Glutamatergic neuron (in vitro differentiated cells): ENCODE measurements around the gene UBE2L3. TPM values are rescaled to one million over a fixed set of nuclear protein-coding genes. Genes with fewer than 3 reads are reported as not detected.

Experiments used
- DNase-seq: peaks from one replicate; pipeline ENCODE4 v3.0.0; 2022
- H3K27ac Mint-ChIP-seq: one replicate; pipeline ENCODE4 v1.8.0; 2020; ENCODE audit warnings: mild to moderate bottlenecking, mixed read lengths, inconsistent platforms; ENCODE audit not compliant: unreplicated experiment
- H3K27me3 Mint-ChIP-seq: one replicate; pipeline ENCODE4 v1.8.0; 2020; ENCODE audit warnings: mild to moderate bottlenecking, moderate library complexity, mixed read lengths, inconsistent platforms; ENCODE audit not compliant: unreplicated experiment
- H3K36me3 Mint-ChIP-seq: one replicate; pipeline ENCODE4 v1.8.0; 2020; ENCODE audit warnings: mild to moderate bottlenecking, mixed read lengths, inconsistent platforms; ENCODE audit not compliant: unreplicated experiment
- H3K4me1 Mint-ChIP-seq: one replicate; pipeline ENCODE4 v1.8.0; 2020; ENCODE audit warnings: mild to moderate bottlenecking, low read depth, mixed read lengths, inconsistent platforms; ENCODE audit not compliant: unreplicated experiment
- H3K4me3 Mint-ChIP-seq: one replicate; pipeline ENCODE4 v1.8.0; 2020; ENCODE audit warnings: mild to moderate bottlenecking, mixed read lengths, inconsistent platforms; ENCODE audit not compliant: unreplicated experiment
- H3K9me3 Mint-ChIP-seq: one replicate; pipeline ENCODE4 v1.8.0; 2020; ENCODE audit warnings: mild to moderate bottlenecking, moderate library complexity, mixed read lengths, inconsistent platforms; ENCODE audit not compliant: unreplicated experiment
- CTCF ChIP-seq: fragments of 200-600 bp; sonication (generic); IDR thresholded peaks from one replicate; pipeline ENCODE4 v1.5.0; 2021; ENCODE audit not compliant: partially characterized antibody, unreplicated experiment
- total RNA-seq: library from RNA; stranded (reverse); fragmentation: NEBNext Ultra II Directional; extraction: Animal tissue kit (Norgen Biotek cat#: 25700); gene quantifications from one replicate; pipeline ENCODE4 v1.2.1, GENCODE V29; 2021; ENCODE audit not compliant: unreplicated experiment

Gene UBE2L3
- total RNA-seq, 1 donor from 2014 or later: 55.9 TPM

GRCh38 chr22:21646608-21647590 lies 79.4 kb downstream of the UBE2L3 start:
- no peaks in the 10 kb centered on the region for H3K36me3 Mint-ChIP-seq
- peak; percentile 84 for DNase-seq
- peaks cover 10% of the 10 kb centered on the region for H3K27me3 Mint-ChIP-seq
- peaks cover 21% of the 10 kb centered on the region for H3K4me1 Mint-ChIP-seq
- peak; percentile 86 for TF ChIP-seq CTCF
- peak overlapping the region; percentile 55 for H3K4me3 Mint-ChIP-seq
- H3K9me3 Mint-ChIP-seq: peaks cover 9% of the 10 kb centered on the region
- H3K27ac Mint-ChIP-seq: no peak overlapping the region

- TF ChIP-seq CTCF: no peak
- H3K9me3 Mint-ChIP-seq: peaks cover 9% of the 10 kb centered on the region
- no peaks in the 10 kb centered on the region for H3K36me3 Mint-ChIP-seq
- DNase-seq: no peak
- H3K27ac Mint-ChIP-seq: peak overlapping the region; percentile 98
- H3K4me1 Mint-ChIP-seq: peaks cover 17% of the 10 kb centered on the region
- H3K27me3 Mint-ChIP-seq: peaks cover 10% of the 10 kb centered on the region
- H3K4me3 Mint-ChIP-seq: peak overlapping the region; percentile 95
Observed at GRCh38 chr22:21650280-21650679, 82.8 kb downstream of the UBE2L3 start.

- peak overlapping the region; percentile 95 for H3K4me3 Mint-ChIP-seq
- DNase-seq: peak; percentile 51
Observed at GRCh38 chr22:21650823-21651520, 83.5 kb downstream of the UBE2L3 start.

GRCh38 chr22:21651521-21652009 lies 84.1 kb downstream of the UBE2L3 start:
- Mint-ChIP-seq H3K27ac (peak overlapping the region; percentile 98), H3K36me3 (no peaks in the 10 kb centered on the region)

More at GRCh38 chr22:21650823-21651520, 83.5 kb downstream of the UBE2L3 start:
- H3K36me3 Mint-ChIP-seq: no peaks in the 10 kb centered on the region
- H3K27ac Mint-ChIP-seq: peak overlapping the region; percentile 98
- peaks cover 9% of the 10 kb centered on the region for H3K27me3 Mint-ChIP-seq
- no peak for TF ChIP-seq CTCF
- peaks cover 17% of the 10 kb centered on the region for H3K4me1 Mint-ChIP-seq
- H3K9me3 Mint-ChIP-seq: peaks cover 9% of the 10 kb centered on the region

More at GRCh38 chr22:21651521-21652009, 84.1 kb downstream of the UBE2L3 start:
- Mint-ChIP-seq H3K4me1 (peaks cover 15% of the 10 kb centered on the region), H3K9me3 (peaks cover 12% of the 10 kb centered on the region), H3K4me3 (peak overlapping the region; percentile 95), H3K27me3 (peaks cover 9% of the 10 kb centered on the region)
- no peak for TF ChIP-seq CTCF
- no peak for DNase-seq
